SK-N-SH treated with all-trans-retinoic acid at 6 μM for 48 hours (cell line): ENCODE results near the gene SRPK3.

Experiments
- ARNTL ChIP-seq: fragments of 450-650 bp; formaldehyde crosslinking; IDR thresholded peaks from 2 replicates; pipeline ENCODE4 v1.5.0; 2020; ENCODE audit warnings: low read depth, mild to moderate bottlenecking, moderate library complexity, borderline replicate concordance
- GLIS3 ChIP-seq: fragments of 250-450 bp; sonication (Bioruptor Pico); IDR thresholded peaks from 2 replicates; pipeline ENCODE4 v1.5.0; 2020; ENCODE audit warnings: mild to moderate bottlenecking, moderate library complexity
- ISL1 ChIP-seq: fragments of 250-450 bp; sonication (Bioruptor Pico); IDR thresholded peaks from 2 replicates; pipeline ENCODE4 v2.1.2; 2022; ENCODE audit warnings: mild to moderate bottlenecking, moderate library complexity
- RARB ChIP-seq: fragments of 250-450 bp; sonication (Bioruptor Pico); IDR thresholded peaks from 2 replicates; pipeline ENCODE4 v1.8.0; 2021; ENCODE audit warnings: mild to moderate bottlenecking, moderate library complexity
- ZFP3 ChIP-seq: fragments of 250-450 bp; sonication (Bioruptor Pico); IDR thresholded peaks from 2 replicates; pipeline ENCODE4 v1.5.0; 2020; ENCODE audit warnings: mild to moderate bottlenecking, moderate library complexity
- ZFP30 ChIP-seq: fragments of 450-650 bp; formaldehyde crosslinking; IDR thresholded peaks from 2 replicates; pipeline ENCODE4 v1.5.0; 2022; ENCODE audit warnings: mild to moderate bottlenecking, moderate library complexity
- TF ChIP-seq, protein P1 (sequence below): fragments of 250-450 bp; sonication (Bioruptor Pico); IDR thresholded peaks from 2 replicates; pipeline ENCODE4 v1.5.1; 2020; ENCODE audit warnings: low read depth, mild to moderate bottlenecking, moderate library complexity
- TF ChIP-seq, protein P2 (sequence below): fragments of 250-450 bp; sonication (Bioruptor Pico); IDR thresholded peaks from 2 replicates; pipeline ENCODE4 v1.5.1; 2021; ENCODE audit warnings: mild to moderate bottlenecking, moderate library complexity
- TF ChIP-seq, protein P3 (sequence below): fragments of 250-450 bp; sonication (Bioruptor Pico); IDR thresholded peaks from 2 replicates; pipeline ENCODE4 v1.8.0; 2020; ENCODE audit warnings: mild to moderate bottlenecking, moderate library complexity, borderline replicate concordance

DNA sequence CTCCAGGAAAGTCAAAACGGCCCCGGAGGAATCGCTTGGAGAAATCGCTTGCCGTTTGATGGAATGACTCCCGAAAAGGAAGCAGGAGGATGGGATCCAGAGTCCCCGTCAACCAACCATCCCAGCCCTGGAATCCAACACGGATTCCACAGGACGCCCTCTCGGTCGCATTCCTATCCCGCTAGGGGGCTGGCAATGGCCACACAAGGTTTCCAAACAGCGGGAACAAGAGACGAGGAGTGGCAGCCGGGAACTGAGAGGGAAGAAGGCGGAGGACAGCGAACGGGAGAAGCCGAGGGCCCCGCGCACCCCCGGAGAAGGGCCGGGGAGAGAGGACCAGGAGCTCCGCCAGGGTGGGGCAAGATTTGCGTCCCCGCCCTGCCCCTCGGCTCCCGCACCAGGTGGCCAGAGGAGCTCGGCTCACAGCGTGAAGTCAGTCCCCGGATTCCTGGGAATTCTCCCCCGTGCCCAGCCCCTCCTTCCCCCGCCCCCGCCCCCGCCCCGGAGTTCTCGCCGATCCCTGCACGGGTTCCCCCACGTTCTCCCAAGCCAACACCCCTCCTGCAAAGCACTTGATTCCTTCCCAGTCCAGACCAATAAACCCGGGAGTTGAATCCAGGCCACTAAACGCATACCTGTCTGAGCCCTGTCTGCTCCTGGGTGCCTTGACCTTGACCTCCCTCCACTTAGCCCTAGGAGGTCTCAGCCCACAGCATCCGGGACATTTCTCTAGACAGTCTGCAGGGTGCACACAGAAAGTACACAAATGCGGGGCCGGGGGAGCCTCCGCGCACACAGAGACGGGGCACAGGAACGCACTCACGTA lies 48.1 kb downstream of the SRPK3 start:
- TF ChIP-seq, protein P1, sequence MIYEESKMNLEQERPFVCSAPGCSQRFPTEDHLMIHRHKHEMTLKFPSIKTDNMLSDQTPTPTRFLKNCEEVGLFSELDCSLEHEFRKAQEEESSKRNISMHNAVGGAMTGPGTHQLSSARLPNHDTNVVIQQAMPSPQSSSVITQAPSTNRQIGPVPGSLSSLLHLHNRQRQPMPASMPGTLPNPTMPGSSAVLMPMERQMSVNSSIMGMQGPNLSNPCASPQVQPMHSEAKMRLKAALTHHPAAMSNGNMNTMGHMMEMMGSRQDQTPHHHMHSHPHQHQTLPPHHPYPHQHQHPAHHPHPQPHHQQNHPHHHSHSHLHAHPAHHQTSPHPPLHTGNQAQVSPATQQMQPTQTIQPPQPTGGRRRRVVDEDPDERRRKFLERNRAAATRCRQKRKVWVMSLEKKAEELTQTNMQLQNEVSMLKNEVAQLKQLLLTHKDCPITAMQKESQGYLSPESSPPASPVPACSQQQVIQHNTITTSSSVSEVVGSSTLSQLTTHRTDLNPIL (CRISPR knock-in tag) = no peak
- TF ChIP-seq, protein P2, sequence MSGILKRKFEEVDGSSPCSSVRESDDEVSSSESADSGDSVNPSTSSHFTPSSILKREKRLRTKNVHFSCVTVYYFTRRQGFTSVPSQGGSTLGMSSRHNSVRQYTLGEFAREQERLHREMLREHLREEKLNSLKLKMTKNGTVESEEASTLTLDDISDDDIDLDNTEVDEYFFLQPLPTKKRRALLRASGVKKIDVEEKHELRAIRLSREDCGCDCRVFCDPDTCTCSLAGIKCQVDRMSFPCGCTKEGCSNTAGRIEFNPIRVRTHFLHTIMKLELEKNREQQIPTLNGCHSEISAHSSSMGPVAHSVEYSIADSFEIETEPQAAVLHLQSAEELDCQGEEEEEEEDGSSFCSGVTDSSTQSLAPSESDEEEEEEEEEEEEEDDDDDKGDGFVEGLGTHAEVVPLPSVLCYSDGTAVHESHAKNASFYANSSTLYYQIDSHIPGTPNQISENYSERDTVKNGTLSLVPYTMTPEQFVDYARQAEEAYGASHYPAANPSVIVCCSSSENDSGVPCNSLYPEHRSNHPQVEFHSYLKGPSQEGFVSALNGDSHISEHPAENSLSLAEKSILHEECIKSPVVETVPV (CRISPR knock-in tag) = no peak
- TF ChIP-seq GLIS3 = no peak
- TF ChIP-seq ZFP3 (CRISPR knock-in tag) = no peak
- TF ChIP-seq ARNTL (CRISPR knock-in tag) = no peak
- no peak for TF ChIP-seq ISL1 (CRISPR knock-in tag)
- no peak for TF ChIP-seq RARB (CRISPR knock-in tag)
- TF ChIP-seq, protein P3, sequence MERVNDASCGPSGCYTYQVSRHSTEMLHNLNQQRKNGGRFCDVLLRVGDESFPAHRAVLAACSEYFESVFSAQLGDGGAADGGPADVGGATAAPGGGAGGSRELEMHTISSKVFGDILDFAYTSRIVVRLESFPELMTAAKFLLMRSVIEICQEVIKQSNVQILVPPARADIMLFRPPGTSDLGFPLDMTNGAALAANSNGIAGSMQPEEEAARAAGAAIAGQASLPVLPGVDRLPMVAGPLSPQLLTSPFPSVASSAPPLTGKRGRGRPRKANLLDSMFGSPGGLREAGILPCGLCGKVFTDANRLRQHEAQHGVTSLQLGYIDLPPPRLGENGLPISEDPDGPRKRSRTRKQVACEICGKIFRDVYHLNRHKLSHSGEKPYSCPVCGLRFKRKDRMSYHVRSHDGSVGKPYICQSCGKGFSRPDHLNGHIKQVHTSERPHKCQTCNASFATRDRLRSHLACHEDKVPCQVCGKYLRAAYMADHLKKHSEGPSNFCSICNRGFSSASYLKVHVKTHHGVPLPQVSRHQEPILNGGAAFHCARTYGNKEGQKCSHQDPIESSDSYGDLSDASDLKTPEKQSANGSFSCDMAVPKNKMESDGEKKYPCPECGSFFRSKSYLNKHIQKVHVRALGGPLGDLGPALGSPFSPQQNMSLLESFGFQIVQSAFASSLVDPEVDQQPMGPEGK (CRISPR knock-in tag) = no peak
- TF ChIP-seq ZFP30 (CRISPR knock-in tag) = no peak
